DMS153 treated with DMSO at 0.1 percent for 48 hours (cell line): ENCODE data around the gene GTPBP4.
"Not testable (repeated sequence)": the region's sequence is repeated elsewhere in the genome, so short reads cannot be mapped to it uniquely, and the experiment has no call there.

ENCODE experiments used
- DNase-seq: peaks from one replicate; lab custom pipeline; 2025; ENCODE audit not compliant: unreplicated experiment; lab: John Stamatoyannopoulos, UW

Gene GTPBP4

DNA sequence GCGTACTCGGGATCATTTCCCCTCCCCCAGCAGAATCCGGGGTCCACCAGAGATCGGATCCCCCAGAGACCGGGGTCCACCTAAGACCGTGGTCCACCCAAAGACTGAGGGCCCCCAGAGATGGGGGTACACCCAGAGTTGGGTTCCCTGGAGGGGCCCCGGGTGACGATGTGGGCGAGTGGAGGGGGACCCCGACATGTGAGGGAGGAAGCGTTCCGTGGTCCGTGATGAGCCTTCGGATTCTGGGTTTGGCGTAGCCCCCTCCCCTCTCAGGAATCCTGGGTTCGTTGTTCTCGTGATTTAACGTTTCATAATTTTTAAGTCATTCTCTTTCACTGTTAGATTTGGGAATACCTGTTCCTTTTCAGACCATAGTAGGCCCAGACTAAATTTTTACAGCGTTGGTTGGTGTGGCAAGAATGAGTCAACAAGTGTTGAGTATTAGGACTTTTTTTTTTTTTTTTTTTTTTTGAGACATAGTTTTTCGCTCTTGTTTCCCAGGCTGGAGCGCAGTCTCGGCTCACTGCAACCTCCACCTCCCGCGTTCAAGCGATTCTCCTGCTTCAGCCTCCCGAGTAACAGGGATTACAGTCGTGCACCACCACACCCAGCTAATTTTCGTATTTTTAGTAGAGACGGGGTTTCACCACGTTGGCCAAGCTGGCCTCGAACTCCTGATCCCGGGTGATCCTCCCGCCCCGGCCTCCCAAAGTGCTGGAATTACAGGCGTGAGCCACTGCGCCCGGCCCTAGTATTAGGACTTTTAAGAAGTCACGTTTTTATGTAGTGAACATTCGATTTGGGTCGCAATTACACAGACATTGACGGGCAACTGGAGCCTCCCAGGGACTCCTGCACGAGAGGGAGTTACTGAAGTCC is 672 bp downstream of the GTPBP4 start:
- no peak for DNase-seq

DNA sequence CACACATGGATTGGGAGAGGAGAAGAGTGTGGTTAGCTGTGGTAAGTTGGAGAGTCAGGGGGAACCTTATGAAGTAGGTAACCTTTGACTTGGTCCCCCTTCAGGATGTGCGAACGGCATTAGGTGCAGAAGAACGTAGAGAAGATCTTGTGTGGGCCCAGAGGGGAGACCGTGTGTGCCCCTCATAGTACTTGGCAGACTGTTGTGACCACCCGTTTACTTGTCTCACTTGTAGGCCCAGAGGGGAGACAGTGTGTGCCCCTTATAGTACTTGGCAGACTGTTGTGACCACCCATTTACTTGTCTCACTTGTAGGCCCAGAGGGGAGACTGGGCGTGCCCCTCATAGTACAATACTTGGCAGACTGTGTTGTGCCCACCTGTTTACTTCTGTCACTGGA is 2.6 kb downstream of the GTPBP4 start:
- DNase-seq: no peak

DNA sequence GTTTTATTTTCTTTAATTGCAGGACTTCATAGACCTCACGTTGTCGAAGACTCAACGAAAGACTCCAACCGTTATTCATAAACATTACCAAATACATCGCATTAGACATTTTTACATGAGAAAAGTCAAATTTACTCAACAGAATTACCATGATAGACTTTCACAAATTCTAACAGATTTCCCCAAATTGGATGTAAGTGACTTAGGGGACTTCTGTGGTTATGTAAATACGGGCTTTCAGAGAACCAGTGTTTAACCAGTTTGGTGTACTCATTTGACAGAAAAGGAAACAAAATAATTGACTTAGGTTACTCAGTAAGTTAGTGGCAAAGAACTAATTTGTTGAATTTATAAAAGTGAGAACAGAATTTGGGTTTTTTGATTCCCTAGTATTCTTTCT is 4.2 kb downstream of the GTPBP4 start:
- no peak for DNase-seq

DNA sequence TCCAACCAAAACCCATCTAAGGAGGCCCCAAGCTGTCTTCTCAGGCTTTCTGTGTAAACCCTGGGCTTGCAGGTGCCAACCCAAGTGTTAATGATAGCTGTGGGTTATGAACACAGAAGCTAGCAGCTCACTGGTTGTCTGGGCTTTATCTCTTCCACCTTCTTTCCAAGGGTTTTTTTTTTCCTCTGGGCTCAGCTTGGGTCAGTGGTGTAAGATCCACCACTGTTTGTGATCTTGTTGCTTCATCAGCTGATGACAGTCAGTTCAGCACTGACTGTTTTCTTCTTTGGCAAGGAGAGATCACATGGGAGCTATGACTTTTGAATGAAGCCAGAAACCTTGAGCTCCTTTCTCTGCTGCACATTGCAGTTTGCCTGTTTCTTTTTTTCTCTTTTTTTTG is 4.6 kb downstream of the GTPBP4 start:
- no peak for DNase-seq

GRCh38 chr10:994836-995558 is 6.8 kb downstream of the GTPBP4 start:
- DNase-seq: no peak

- no peak for DNase-seq
Measured at GRCh38 chr10:995559-995926, 7.3 kb downstream of the GTPBP4 start.

- DNase-seq: no peak
Measured at GRCh38 chr10:996031-996430, 7.8 kb downstream of the GTPBP4 start.

- DNase-seq: no peak
Measured at GRCh38 chr10:997266-998022, 9.2 kb downstream of the GTPBP4 start.

DNA sequence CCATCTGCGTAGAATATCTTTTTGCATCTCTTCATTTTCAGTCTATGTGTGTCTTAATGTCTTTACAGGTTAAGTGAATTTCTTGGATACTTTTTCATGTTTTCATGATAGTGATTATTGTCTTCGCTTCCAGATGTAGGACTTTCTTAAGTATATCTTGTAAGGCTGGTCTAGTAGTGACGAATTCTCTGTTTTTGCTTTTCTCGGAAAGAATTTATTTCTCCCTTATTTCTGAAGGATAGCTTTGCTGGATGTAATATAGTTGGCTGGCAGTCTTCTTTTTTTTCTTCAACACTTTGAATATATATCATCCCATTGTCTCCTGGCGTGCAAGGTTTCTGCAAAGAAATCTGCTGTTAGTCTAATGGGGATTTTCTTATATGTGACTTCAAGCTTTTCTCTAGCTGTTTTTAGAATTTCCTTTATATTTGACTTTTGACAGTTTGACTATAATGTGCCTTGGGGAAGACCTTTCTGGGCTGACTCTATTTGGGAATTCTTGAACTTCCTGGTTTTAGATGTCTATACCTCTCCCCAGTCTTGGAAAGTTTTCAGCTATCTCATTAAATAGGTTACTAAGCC is 14.3 kb downstream of the GTPBP4 start:
- no peak for DNase-seq

DNA sequence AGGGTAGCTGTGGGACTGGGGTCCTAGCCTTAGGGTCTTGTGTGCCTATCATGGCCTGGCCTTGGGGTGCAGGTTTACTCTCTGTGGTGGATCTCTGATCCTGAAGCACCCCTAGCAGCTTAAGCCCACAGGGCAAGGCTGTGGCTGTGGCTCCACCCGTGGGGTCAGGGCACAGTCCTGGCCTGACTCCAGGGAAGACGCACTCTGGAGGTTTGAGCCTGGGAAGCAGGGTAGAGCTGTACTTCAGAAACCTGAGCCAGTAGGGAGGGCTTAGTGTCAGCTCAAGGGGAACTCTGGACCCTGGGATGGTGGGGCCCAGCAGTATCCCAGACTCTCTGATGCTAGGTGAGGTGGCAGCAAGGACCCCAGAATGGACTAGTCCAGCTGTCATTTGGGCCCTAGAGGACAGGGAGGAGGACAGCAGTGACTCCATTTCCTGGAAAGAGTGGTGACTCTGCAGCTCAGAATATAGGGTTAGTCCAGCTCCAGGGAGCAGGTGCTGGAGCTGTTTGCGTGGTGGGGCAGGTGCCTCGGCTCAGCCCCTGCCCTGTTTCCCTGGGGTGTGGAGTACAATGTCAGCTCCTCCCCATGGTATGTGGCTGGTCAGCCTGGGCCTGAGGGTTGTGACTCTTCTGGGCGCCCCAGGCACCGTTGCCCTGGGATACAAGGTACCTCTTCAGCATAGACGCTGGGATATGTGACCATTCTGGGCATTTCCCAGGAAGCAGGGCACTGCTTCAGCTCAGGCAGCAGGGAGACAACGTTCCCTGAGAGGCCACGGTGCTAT is 15.8 kb downstream of the GTPBP4 start:
- DNase-seq: no peak

DNA sequence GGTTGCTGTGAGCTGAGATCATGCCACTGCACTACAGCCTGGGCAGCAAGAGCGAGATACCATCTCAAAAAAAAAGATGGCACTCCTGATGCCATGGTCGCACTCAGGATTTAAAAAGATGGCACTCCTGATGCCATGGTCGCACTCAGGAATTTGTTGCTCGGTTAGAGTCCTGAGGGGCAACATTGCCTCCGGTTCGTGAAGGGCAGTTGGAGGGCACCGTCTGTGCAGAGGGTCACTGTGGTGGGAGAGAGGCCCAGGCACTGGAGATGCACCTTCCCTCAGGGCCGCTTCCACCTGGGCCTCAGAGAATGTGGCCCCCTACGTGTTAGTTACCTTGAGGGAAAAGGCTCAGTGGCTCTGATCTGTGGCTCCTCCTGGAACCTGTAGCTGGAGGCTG is 18.3 kb downstream of the GTPBP4 start:
- DNase-seq: no peak

- DNase-seq: no peak
Measured at GRCh38 chr10:1007583-1007982, 19.3 kb downstream of the GTPBP4 start.

DNA sequence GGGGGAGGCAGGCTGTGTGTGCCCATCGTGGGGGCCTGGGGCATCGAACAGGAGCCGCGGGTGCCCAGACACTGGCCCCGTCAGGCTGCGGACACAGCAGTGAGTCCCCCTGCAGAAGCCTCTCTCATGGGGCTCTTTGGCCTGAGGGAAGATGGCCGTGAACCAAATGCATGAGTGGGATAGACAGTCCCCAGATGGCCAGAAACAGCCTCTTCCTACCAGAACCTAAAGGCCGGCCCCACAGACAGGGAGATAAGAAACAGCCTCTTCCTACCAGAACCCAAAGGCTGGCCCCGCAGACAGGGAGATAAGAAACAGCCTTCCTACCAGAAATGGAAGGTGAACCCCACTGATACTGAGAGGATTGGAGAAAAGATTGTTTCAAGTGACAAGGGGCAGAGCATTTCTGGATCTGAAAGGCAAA is 20.8 kb downstream of the GTPBP4 start:
- DNase-seq: no peak

GRCh38 chr10:1009947-1010346 is 21.7 kb downstream of the GTPBP4 start:
- DNase-seq: not testable (repeated sequence)

GRCh38 chr10:1010703-1011102 is 22.5 kb downstream of the GTPBP4 start:
- no peak for DNase-seq

GRCh38 chr10:1011696-1012095 is 23.5 kb downstream of the GTPBP4 start:
- DNase-seq: no peak

DNA sequence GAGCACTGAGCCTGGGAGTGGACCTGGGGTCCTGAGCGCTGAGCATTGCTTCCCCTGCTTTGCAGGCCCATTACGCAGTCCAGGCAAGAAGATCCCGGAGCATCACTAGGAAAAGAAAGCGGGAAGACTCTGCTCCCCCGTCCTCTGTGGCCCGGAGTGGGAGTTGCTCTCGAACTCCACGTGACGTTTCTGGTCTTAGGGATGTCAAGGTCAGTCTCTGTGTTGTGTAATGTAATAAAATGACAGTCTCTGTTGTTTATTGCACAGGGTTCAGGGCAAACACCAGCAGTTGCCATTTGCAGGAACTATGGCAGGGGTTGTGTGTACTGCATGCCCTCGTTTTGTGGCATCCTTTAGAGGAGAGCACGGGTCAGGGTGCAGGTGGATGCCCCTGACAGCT is 27.5 kb downstream of the GTPBP4 start:
- DNase-seq: no peak

- DNase-seq: no peak
Measured at GRCh38 chr10:1019362-1019761, 31.1 kb downstream of the GTPBP4 start.

DNA sequence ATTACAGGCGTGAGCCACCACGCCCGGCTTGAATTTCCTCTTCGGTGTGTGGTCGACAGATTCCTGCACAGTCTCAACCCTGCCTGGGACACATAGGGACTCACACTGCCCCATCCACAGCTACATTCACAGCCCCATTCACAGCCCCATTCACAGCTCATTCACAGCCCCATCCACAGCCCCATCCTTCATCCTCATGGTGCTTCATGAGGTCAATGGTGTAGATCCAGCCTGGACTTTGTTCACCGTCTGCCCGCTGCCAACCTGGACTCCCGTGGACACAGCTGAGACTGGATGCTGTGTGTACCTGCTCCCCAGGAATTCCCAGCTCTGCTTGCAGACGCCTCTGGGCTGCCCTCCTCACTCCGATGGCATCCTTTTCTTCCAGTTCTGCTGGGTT is 32.2 kb downstream of the GTPBP4 start:
- no peak for DNase-seq

DNA sequence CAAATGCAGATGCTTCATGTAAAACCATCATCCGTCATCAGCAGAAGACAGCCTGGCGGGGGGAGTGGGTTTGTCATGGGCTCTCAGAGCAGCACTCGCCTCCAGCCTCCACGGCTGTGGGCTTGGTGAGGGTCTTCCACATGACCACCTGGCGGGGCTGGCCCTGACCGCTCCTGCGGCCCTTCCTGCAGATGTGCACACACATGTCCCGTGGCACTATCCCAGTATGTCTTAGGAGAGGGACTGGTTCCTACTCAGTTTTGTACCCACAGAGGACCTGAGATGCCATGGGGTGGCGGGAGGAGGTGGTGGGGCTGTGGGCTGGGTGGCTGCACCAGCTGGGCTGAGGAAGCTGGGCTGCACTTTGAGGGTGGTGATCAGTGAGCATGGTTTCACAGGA is 32.7 kb downstream of the GTPBP4 start:
- no peak for DNase-seq

GRCh38 chr10:1022413-1022812 is 34.2 kb downstream of the GTPBP4 start:
- DNase-seq: no peak
